ENCODE measurements around the gene SLC22A5. TPM values are rescaled to one million over a fixed set of nuclear protein-coding genes. Genes with fewer than 3 reads are reported as not detected.

The SLC22A5 gene
- total and polyA plus RNA-seq, 2 of the 8 experiments (the other 6 are each of a cell fraction or from before 2014, with no cell fraction given), result 4.0 to 9.0 TPM

DNA sequence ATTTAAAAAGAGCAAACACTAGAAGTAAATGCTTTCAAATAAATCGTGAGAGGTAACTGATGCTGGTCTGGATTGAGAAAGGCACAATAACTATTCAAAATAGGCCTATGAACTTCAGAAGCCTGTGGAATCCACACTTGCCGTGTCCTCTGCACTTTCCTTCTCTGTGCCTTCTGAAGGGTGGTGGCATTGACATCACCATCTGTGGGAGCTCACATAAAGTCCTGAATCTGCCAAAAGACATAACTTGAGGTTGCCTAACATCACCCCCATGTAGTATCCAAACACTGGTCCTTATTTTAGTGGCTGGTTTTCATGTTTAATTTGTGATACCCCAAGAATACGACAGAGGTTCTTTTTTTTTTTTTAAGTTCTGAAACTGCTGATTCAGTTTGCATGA is 61.2 kb downstream of the SLC22A5 start (continued):
- TF ChIP-seq, protein P1, sequence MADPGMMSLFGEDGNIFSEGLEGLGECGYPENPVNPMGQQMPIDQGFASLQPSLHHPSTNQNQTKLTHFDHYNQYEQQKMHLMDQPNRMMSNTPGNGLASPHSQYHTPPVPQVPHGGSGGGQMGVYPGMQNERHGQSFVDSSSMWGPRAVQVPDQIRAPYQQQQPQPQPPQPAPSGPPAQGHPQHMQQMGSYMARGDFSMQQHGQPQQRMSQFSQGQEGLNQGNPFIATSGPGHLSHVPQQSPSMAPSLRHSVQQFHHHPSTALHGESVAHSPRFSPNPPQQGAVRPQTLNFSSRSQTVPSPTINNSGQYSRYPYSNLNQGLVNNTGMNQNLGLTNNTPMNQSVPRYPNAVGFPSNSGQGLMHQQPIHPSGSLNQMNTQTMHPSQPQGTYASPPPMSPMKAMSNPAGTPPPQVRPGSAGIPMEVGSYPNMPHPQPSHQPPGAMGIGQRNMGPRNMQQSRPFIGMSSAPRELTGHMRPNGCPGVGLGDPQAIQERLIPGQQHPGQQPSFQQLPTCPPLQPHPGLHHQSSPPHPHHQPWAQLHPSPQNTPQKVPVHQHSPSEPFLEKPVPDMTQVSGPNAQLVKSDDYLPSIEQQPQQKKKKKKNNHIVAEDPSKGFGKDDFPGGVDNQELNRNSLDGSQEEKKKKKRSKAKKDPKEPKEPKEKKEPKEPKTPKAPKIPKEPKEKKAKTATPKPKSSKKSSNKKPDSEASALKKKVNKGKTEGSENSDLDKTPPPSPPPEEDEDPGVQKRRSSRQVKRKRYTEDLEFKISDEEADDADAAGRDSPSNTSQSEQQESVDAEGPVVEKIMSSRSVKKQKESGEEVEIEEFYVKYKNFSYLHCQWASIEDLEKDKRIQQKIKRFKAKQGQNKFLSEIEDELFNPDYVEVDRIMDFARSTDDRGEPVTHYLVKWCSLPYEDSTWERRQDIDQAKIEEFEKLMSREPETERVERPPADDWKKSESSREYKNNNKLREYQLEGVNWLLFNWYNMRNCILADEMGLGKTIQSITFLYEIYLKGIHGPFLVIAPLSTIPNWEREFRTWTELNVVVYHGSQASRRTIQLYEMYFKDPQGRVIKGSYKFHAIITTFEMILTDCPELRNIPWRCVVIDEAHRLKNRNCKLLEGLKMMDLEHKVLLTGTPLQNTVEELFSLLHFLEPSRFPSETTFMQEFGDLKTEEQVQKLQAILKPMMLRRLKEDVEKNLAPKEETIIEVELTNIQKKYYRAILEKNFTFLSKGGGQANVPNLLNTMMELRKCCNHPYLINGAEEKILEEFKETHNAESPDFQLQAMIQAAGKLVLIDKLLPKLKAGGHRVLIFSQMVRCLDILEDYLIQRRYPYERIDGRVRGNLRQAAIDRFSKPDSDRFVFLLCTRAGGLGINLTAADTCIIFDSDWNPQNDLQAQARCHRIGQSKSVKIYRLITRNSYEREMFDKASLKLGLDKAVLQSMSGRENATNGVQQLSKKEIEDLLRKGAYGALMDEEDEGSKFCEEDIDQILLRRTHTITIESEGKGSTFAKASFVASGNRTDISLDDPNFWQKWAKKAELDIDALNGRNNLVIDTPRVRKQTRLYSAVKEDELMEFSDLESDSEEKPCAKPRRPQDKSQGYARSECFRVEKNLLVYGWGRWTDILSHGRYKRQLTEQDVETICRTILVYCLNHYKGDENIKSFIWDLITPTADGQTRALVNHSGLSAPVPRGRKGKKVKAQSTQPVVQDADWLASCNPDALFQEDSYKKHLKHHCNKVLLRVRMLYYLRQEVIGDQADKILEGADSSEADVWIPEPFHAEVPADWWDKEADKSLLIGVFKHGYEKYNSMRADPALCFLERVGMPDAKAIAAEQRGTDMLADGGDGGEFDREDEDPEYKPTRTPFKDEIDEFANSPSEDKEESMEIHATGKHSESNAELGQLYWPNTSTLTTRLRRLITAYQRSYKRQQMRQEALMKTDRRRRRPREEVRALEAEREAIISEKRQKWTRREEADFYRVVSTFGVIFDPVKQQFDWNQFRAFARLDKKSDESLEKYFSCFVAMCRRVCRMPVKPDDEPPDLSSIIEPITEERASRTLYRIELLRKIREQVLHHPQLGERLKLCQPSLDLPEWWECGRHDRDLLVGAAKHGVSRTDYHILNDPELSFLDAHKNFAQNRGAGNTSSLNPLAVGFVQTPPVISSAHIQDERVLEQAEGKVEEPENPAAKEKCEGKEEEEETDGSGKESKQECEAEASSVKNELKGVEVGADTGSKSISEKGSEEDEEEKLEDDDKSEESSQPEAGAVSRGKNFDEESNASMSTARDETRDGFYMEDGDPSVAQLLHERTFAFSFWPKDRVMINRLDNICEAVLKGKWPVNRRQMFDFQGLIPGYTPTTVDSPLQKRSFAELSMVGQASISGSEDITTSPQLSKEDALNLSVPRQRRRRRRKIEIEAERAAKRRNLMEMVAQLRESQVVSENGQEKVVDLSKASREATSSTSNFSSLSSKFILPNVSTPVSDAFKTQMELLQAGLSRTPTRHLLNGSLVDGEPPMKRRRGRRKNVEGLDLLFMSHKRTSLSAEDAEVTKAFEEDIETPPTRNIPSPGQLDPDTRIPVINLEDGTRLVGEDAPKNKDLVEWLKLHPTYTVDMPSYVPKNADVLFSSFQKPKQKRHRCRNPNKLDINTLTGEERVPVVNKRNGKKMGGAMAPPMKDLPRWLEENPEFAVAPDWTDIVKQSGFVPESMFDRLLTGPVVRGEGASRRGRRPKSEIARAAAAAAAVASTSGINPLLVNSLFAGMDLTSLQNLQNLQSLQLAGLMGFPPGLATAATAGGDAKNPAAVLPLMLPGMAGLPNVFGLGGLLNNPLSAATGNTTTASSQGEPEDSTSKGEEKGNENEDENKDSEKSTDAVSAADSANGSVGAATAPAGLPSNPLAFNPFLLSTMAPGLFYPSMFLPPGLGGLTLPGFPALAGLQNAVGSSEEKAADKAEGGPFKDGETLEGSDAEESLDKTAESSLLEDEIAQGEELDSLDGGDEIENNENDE (IDR thresholded peaks at IDR 0.05; ENCODE audit: insufficient replicate concordance, low read length), result no peak
- TF ChIP-seq RXRA (IDR thresholded peaks at IDR 0.05; ENCODE audit: insufficient read depth, low read depth, low read length), result no peak

Data from H1 (cell line).